ENCODE results near the gene RASSF5. TPM values are rescaled to one million over a fixed set of nuclear protein-coding genes. Genes with fewer than 3 reads are reported as not detected.

RASSF5 gene
- total and polyA plus RNA-seq, 10 of the 15 experiments (the other 5 are each of a cell fraction or from before 2014, with no cell fraction given), result 14.0 to 89.6 (median 68.9) TPM

- no peak for TF ChIP-seq NFXL1 (IDR thresholded peaks at IDR 0.05; ENCODE audit: borderline replicate concordance)
- no peak for TF ChIP-seq ATF7 (IDR thresholded peaks at IDR 0.05; ENCODE audit: low read depth)
- peak; percentile 47; the same call in 1 of the 2 replicates for TF ChIP-seq CREM (IDR thresholded peaks at IDR 0.05; ENCODE audit: low read depth)
- TF ChIP-seq CHD1 (IDR thresholded peaks at IDR 0.05; ENCODE audit: low read depth, low read length), result no peak
- TF ChIP-seq DPF2 (IDR thresholded peaks at IDR 0.05), result no peak
- peak; percentile 57 for TF ChIP-seq POLR2A (IDR thresholded peaks at IDR 0.05; ENCODE audit: low read depth, low read length)
Measured at GRCh38 chr1:206470692-206471414, 36.5 kb upstream of the RASSF5 start (continued).

- ChIA-PET POLR2A (interaction anchor here (0.8 to 4.3 kb wide), 10 partner anchors 8 to 268 kb away, joined by 3 to 37 read pairs (median 8); partner anchors contain the start of gene DYRK3), RAD21 (ENCODE audit: unreplicated experiment) (interaction anchor here (0.9 to 3.6 kb wide), 18 partner anchors 9 to 511 kb away, joined by 3 to 55 read pairs (median 6); partner anchors contain the start of gene DYRK3), SMC1A (ENCODE audit: uncharacterized antibody, unreplicated experiment) (interaction anchor here (0.9 to 4.4 kb wide), 16 partner anchors 8 to 192 kb away, joined by 3 to 31 read pairs (median 10); partner anchors contain the start of gene RASSF5), CTCF (interaction anchor here (0.7 to 4.1 kb wide), 17 partner anchors 10 to 1310 kb away, joined by 3 to 61 read pairs (median 6); partner anchors contain the start of gene DYRK3)
- Histone ChIP-seq H4K20me1 (ENCODE audit: control insufficient read depth, insufficient read depth) (no peaks in the 10 kb centered on the region), H3K27me3 (replicated peaks in 1 of 2; ENCODE audit: control insufficient read depth in 2 of 2, insufficient read depth in 2 of 2, low read length in 1 of 2) (no peaks in the 10 kb centered on the region), H3K36me3 (ENCODE audit: control insufficient read depth in 2 of 2, insufficient read depth in 2 of 2, low read length in 1 of 2) (peaks cover 12 to 15% of the 10 kb centered on the region in 2 experiments; a peak in 3 of 4 replicates), H3K27ac (ENCODE audit: control insufficient read depth, insufficient read depth) (peak overlapping the region; percentile 88), H3K9ac (ENCODE audit: control insufficient read depth, insufficient read depth, low read length) (peak overlapping the region; percentile 77), H3K4me3 (peak overlapping the region; percentile 94), H3K4me1 (ENCODE audit: control insufficient read depth, insufficient read depth, low read length) (peaks cover 56% of the 10 kb centered on the region), H2AFZ (ENCODE audit: control insufficient read depth, low read depth, low read length) (no peak overlapping the region), H3K79me2 (ENCODE audit: control insufficient read depth, insufficient read depth, low read length) (peaks cover 38% of the 10 kb centered on the region), H3K9me3 (replicated peaks; ENCODE audit: control insufficient read depth, insufficient read depth, low read length) (no peaks in the 10 kb centered on the region), H3K4me2 (ENCODE audit: control insufficient read depth, insufficient read depth) (peak overlapping the region; percentile 99)
- WGBS (ENCODE audit: insufficient coverage, insufficient replicate concordance, low lambda C conversion rate, missing lambda C conversion rate), result 1% methylated on average over 7 of the region's 7 CpGs
- no TSS peak for BruUV-seq (replicated peaks)
- in situ Hi-C loops (cut with MboI) (no loop called here), intact Hi-C loops (cut with micrococcal nuclease; ENCODE audit: unreplicated experiment) (loop anchor here (2.0 to 5.0 kb wide), 2 partner anchors 33 to 86 kb away; no protein-coding TSS in a partner anchor)
- peak; percentile 57 for ATAC-seq
- DNase-seq (ENCODE audit: low read depth, low spot score), result no peak
- FAIRE-seq, result no peak
- TF ChIP-seq POLR2AphosphoS5 (IDR thresholded peaks at IDR 0.05; ENCODE audit: low read length) (peak; percentile 6; the same call in 1 of the 2 replicates), IKZF1 (conservative IDR thresholded peaks at IDR 0.05) (peak; percentile 30; the same call in 1 of the 2 replicates), EGR1 (IDR thresholded peaks at IDR 0.05; ENCODE audit: borderline replicate concordance in 1 of 2, low read depth in 2 of 2, low read length in 2 of 2) (peak in 1 of 2 experiments; percentile 29; a peak in 1 of 3 replicates), BACH1 (IDR thresholded peaks at IDR 0.05; ENCODE audit: borderline replicate concordance) (no peak), RUNX3 (IDR thresholded peaks at IDR 0.05; ENCODE audit: low read length) (0 out of 2 replicates have a peak, but pooled peaks have one; percentile 30), BCL11A (IDR thresholded peaks at IDR 0.05; ENCODE audit: low read depth, low read length) (no peak), ATF7 (IDR thresholded peaks at IDR 0.05; ENCODE audit: low read depth) (no peak), NFIC (IDR thresholded peaks at IDR 0.05; ENCODE audit: low read depth, low read length) (peak; percentile 54; the same call in 1 of the 2 replicates), BHLHE40 (IDR thresholded peaks at IDR 0.05; ENCODE audit: borderline replicate concordance in 1 of 2, low read depth in 2 of 2, low read length in 1 of 2) (peak in 1 of 2 experiments; percentile 40; a peak in 2 of 4 replicates), NKRF (conservative IDR thresholded peaks at IDR 0.05) (0 out of 2 replicates have a peak, but pooled peaks have one; percentile 3), RELA (IDR thresholded peaks at IDR 0.05; ENCODE audit: borderline replicate concordance, partially characterized antibody) (peak; percentile 12), DPF2 (IDR thresholded peaks at IDR 0.05) (0 out of 2 replicates have a peak, but pooled peaks have one; percentile 35)
Measured at GRCh38 chr1:206471415-206471801, 35.9 kb upstream of the RASSF5 start.
